GM19023 (cell line): ENCODE data around the gene THOP1.

Source experiments
- ATAC-seq: cut with Tn5 transposase; IDR thresholded peaks from one replicate; pipeline ENCODE4 v1.9.1; 2021; ENCODE audit warnings: mild to moderate bottlenecking, moderate library complexity; ENCODE audit not compliant: unreplicated experiment

The THOP1 gene

DNA sequence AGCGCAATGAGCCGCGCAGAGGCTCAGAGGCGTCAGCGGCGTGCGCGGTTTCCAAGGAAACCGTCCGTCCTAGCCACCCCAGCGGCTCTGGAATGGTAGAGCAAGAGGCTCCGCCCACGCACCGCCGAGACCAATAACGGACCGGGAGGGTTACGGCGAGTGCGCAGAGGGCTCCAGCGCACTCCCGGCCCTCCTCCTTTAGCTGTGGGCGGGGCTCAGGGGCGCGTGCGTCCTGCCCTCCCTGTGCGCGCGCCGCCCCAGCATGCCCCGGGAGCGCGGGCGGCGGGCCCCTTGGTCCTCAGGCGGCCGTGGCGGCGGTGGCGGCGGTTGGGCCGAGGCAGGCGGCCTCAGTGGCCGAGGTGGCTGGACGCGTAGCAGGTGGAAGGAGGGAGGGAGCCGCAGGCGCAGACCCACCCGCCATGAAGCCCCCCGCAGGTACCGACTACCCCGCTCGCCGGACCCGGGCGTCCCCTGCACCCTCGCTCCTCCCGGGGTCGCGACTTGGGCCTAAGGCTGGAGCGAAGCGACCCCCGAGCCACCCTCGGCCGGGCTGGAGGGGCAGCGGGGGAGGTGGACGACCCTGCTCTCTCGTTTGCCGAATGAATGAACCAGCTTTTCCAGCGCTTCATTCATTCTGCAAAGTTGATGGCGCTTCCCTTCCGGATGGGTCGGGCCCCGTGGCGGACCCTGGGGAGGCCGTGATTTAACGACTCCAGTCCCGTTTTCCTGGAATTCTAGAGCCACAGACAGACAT, at the start of gene THOP1:
Gene THOP1 (plus strand): TSS at position 260 of the 754 bp plus-strand sequence. CDS start 160 bp downstream, at position 420.
- ATAC-seq: peak; percentile 46

DNA sequence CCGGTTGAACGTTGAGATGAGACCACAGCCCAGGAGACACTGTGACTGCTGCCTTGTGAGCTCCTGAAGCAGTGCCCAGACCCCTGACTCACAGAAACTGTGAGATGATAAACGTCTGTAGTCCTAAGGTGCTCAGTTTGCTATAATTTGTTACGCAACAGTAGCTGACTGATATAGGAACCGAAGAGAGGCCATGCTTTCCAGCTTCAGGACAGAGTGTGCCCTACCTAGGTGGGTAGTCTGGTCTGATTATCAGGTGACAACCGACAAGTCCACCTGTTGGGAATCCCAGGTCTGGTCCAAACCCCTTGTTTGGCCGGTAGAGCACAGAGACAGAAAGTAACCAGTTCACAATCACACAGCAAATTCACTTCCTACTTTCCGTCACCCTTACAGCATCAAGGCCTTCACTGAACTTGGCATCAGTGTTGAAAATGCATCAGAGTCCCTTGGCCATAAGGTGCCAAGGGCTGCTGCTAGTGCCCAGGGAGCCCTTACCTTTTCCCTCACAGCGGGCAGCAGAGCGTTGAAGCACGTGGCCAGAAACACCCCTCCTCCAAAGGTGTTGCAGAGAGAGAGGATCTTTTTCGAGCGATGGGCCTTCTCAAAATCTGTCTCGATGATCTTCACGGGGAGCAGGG, 48.6 kb upstream of the THOP1 start:
- ATAC-seq: no peak

DNA sequence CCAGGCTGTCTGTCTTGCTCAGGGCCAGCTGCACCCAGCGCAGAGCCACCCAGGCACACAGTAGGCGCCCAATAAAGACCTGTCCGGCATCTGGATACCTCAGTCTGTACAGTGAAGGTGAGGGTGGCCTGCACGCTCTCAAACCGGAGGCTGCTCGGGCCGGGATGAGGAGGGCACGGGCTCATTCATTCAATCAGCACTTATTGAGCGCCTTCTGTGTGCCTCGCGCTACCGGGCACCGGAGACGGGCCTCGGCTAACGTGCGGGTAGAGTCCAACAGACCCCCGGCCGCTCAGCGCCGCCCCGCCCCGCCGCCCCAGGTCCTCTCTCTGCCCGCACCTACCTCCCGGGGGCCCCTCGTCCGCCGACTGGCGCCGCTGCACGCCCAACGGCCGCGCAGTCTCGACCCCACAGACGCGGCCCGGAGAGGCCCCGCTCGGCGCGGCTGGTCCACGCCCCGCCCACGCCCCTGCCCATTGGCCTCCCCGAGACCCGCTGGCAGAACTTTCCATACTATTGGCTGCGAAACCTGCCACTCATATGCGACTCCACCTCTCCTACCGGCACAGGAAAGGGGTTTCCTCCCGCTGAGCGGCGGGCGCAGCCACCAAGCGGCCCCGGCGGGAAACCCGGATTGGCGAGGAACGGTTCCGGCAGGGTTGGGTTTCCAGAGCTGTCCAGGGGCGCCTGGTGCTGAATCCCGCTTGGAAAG, 45.5 kb upstream of the THOP1 start, which contains the start of gene SLC39A3:
Gene SLC39A3 (minus strand): TSS at position 416 of the 712 bp plus-strand sequence. CDS start 2,760 bp downstream, outside the sequence.
- ATAC-seq: peak; percentile 94

DNA sequence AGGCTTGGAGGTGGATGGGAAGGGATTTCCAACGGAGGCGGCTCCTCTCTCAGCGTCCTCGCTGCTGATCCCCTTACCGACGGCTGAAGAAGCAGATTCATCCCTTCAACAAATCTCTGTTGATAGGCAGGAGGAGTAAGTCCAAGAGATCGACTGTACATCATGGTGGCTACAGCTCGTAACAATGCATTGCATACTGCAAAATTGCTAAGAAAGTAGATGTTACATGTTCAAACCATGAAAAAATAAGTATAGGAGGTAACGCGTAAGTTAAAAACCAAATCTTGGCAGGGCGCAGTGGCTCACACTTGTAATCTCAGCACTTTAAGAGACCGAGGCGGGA, 45.0 kb upstream of the THOP1 start:
- no peak for ATAC-seq

DNA sequence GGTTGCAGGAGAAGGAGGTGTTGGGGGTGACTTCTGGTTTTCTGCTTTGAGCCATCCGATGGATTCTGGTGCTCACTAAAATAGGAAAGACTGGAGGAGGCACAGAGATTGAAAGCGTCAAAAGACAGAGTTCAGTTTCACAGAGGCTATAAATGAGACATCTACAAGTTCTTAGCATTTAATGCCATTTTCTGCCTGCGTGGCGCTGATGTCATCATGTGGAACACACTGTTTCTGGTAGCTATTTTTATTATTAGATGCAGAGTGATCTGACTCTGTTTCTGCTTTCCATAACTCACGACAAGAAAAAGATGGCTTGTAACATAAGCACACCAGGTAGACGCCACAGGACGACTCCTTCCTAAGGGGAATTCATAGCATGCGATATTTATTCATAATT, 42.2 kb upstream of the THOP1 start:
- ATAC-seq: no peak

DNA sequence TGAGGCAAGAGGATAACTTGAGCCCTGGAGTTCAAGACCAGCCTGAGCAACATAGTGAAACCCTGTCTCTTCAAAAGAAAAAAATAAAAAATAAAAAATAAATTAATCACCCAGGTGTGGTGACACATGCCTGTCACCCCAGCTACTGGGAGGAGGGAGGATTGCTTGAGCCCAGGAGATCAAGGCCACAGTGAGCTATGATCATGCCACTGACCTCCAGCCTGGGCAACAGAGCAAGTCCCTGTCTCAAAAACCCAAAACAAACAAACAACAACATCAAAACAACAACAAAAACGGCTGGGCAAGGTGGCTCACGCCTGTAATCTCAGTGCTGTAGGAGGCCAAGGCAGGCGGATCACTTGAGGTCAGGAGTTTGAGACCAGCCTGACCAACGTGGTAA, 41.2 kb upstream of the THOP1 start:
- ATAC-seq: no peak

DNA sequence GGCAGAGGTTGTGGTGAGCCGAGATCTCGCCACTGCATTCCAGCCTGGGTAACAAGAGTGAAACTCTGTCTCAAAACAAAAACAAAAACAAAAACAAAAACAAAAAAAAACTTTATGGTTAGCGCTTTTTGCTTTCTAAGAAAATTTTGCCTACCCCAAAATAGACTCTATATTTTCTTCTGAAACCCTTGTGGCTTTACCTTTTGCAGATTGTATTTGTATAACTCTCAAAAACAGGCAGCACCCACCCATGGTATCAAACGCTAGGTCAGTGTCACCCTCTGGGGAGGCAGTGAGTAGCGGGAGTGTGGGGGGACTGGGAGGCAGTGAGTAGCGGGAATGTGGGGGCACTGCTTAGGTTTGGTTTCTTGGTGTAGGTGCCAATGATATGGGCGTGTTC, 38.0 kb upstream of the THOP1 start:
- no peak for ATAC-seq

DNA sequence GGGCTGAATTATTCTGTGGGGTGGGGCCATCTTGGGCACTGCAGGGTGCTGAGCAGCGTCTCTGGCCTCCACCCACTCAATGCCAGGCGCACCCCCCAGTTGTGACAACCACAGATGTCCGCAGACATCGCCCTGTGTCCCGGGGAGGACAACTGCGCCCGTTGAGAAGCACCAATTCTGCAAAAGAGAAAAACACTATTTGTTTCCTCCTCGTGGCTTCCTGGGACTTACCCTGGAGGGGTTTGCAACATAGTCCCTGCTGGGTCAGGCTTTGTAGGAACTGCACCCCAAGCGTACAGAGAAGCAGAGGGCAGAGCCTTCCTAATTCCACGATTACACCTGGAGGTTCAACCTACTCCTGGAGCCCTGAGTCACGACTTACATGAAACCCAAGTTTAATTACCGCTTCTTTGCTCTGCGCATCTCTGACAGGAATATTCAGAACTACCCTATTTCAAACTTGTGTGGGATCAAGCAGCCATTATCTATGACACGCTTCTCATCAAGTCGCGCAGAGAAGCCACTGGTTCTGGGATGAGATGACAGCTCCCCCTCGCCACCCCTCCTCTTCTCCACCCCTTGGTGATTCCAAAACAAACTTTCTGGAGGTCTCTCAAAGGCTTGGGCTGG, 34.4 kb upstream of the THOP1 start:
- no peak for ATAC-seq

DNA sequence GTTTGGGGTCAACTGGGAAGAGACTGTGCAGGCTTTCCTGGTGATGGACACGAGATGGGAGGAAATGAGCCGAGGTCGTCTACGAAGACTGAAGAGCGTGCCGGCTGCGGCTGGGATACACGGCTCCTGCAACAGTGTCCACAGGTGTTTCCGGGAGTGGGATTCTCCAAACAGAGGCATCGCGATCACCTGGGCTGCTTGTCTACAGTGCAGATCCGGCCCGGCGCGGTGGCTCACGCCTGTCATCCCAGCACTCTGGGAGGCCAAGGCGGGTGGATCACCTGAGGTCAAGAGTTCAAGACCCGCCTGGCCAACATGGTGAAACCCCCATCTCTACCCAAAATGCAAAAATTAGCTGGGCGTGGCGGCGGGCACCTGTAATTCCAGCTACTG, 33.9 kb upstream of the THOP1 start:
- no peak for ATAC-seq

DNA sequence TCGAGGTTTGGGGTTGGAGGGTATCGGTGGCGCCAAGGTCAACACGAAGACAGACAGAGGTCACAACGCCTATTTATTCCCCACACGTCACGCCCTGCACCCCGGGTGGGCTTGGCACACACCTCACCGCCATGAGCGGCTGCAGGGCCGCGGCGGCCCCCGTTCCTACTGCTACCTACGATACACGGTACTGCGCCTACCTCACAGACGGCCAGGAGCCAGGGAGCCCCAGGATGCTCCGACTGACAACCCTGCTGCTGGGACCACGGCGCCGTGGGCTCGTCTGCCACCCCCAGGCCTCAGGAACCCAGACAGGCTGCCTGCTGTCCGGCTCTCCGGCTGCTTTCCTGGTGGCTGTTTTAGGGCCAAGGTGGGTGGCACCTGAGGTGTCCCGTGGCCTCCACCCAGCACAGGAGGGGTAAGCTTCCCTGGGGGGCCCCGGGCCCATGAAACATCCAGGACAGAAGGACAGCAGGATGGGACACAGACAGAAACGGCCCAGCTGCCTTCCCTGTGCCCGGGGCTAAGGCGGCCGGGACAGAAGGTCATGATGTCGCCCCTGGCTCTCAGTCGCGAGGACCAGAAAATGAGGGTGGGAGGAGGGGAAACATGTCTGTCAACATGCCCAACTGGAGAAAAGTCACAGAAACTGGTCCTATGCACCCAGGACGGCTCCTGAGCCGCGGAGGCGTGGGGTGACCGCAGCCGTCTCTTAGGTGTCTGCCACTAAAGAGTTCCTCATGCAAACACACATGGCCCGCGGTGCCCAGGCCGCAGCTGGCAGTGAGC, 30.4 kb upstream of the THOP1 start:
- no peak for ATAC-seq

DNA sequence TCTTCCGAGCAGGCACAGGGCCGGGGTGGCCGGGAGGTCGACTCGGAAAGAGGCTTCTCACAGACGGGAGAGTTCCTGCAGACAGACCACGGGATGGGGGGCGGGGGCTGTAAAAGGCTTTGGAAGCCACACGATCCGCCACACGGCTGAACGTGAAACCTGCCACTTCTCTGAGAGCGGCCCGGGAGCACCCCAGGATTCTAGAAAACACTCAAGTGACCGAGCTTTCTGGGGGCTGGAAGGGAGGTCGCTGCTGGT, 29.9 kb upstream of the THOP1 start:
- no peak for ATAC-seq

DNA sequence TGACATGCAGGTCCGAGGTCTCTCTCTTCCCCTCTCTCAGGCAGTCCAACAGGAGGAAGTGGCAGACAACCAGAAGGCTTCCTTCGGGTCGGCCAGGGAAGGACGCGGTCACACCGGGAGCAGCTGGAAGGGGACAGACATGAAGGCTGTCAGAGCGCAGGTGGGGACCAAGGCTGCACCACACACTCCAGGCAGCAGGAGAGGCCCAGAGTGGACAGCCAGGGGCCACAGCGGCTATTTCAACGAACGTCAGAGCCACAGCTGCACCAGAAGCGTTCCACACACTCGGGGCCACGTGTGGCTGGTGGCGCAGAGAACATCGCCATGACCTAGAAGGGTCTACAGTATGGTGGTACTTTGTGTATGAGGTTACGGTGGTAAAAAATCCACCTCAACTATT, 29.5 kb upstream of the THOP1 start:
- ATAC-seq: no peak

DNA sequence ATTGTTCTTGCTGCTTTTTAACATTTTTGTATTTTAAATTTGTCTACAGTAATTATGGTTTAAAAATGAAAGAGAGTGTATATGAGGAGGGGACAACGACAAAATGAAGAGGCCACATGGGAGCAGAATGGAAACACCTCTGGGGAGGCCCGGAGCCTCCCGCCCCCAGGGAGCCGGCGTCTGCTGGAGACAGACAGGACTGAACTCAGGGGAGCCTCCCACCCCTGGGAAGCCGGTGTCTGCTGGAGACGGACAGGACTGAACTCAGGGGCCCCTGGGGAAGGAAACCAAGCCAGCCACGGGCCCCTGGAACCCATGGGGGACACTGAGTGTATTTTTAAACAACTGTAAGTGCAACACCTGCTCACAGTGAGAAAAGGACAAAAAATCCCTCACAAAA, 28.8 kb upstream of the THOP1 start:
- ATAC-seq: no peak

DNA sequence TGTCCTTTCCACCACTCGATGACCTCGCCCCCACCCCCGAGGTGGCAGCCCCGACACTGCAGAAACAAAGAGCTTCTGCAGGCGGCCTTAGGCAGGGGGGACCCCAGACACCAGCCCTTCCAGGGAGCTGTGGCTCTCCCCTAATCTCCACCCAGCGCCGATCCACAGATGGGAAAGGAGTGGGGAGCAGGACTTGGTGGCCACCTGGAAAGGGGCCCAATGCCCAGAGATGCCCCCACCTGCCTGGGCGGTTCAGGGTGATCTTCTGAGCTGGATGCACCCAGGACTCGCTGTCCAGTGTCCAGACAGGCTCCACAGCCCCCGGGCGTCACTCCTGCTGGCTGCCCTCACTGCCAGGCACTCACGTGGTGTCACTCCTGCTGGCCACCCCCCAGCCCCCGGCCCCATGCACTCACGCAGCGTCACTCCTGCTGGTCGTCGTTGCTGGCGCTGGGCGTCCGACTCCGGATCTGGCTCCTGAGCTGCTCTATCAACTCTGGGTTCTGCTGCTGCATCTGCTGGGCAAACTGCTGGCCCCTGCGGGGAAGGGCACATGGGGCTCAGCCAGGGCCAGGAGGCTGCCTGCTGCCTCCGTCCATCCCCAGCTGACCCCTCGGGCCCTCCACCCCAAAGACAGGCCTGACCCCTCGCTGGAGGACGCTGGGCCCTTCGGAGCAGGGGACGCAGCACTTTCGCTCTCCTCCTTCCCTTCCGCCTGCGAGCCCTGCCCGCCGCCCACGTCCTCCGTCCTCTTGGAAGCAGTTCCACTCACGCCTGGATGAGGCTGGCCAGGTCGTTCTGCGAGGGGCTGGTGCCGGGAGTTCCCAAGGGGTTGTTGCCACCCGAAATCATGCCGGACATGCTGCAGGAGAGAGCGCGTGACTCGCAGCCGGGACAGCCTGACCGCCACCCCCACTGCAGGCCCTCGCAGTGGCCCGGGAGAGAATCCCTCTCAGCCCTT, 28.1 kb upstream of the THOP1 start:
- ATAC-seq: no peak

DNA sequence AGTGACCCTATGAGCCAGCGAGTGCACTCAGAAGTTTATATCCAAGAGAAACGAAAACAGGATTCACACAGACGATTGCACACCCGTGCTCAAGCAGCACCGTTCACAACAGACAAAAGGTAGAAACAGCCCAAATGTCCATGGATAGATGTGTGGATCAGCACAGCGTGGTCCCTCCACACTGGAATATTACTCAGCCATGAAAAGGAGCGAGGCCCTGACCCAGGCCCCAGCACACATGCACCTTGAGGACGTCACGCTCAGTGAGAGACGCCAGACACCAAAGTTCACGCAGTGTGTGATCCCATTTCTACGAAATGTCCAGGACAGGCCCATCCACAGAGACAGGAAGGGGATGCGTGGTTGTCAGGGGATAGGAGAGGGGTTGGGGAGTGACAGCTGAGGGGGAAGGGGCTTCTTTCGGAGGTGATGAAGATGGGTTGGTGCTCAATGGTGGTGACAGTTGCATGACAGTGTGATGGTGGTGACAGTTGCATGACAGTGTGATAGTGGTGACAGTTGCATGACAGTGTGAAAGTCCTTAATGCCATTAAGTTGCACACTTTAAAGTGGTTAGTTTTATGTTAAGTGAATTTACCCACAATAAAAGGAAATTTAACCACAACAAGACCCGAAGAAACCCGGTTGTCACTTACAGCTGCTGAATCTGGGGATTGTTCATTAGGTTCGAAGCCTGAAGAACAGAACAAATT, 26.5 kb upstream of the THOP1 start:
- no peak for ATAC-seq

DNA sequence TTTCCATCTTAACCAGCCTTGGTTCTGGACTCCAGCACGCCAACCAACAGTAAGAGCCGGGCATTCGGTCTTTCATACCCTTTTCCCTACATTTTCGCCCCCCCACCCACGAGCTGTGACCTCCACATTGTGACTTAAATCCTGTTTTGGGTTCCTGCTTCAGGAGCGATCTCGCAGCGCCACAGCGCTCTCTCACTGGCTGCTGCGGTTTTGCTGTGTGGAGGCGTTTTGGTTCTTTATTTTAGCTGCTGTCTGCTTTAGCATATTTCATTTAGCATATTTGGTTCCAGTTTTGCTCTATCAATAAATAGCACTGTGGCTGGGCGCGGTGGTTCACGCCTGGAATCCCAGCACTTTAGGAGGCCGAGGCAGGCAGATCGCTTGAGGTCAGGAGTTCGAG, 25.9 kb upstream of the THOP1 start:
- no peak for ATAC-seq

DNA sequence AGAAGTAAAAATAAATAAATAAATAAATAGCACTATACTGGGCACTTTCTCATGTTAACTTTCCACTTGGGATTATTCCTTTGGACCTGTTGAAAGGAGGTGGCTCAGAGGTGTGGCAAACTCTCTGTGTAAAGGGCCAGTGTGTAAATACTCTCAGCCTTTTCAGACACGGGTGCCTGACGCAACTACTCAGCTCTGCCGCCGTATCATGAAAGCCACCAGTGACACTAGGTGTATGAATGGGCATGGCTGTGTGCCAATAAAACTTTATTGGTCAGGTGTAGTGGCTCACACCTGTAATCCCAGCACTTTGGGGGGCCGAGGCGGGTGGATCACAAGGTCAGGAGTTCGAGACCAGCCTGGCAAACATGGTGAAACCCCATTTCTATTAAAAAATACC, 25.3 kb upstream of the THOP1 start:
- ATAC-seq: no peak

DNA sequence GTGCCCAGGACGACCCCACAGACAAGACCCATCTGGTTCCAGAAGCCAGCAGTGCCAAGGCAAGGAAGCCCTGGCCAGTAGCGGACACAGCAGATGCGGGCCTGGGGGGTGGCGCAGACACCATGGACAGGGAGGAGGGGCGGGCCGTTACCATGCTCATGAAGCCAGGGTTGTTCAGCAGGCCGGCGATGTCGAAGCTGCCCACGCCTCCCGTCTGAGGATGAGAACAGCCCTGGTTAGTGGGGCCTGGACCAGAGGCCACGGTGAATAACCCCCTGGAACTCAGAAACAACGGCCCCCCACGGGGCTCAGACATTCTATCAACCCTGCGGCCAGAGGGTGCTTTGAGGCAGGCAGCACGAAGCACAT, 24.0 kb upstream of the THOP1 start:
- no peak for ATAC-seq
